Measurements from ENCODE around the gene CEMIP.

CEMIP gene

DNA sequence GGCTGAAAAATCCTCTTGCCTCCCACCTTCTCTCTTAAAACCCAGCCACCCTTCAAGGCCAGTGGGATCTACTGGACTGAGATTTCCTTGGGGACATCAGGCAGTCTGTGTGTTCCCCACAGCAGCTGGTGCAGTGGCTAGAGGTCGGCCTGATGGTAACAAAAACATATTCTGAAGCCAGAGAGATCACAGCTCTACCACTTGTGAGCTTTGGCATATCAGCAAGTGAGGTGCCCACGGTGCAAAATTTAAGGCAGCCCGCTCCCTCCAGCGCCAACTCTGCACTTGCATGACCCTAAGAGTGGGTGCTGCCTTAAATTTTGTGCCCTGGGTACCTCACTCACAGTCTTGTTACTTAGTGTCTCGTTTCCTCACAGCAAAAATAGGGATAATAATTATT is 113.2 kb downstream of the CEMIP start:
- ChIA-PET CTCF (no interaction called here), POLR2A (no interaction called here)
- TF ChIP-seq HDGF (IDR thresholded peaks at IDR 0.05; ENCODE audit: borderline replicate concordance) (no peak), SP1 (IDR thresholded peaks at IDR 0.05) (no peak), CTBP1 (IDR thresholded peaks at IDR 0.05; ENCODE audit: borderline replicate concordance) (no peak), ELF4 (IDR thresholded peaks at IDR 0.05) (no peak), SUZ12 (IDR thresholded peaks at IDR 0.05) (no peak), ARNT (IDR thresholded peaks at IDR 0.05) (no peak), L3MBTL2 (conservative IDR thresholded peaks at IDR 0.05) (no peak), FOXK2 (IDR thresholded peaks at IDR 0.05) (no peak), LEF1 (IDR thresholded peaks at IDR 0.05; ENCODE audit: borderline replicate concordance) (no peak), ZNF384 (IDR thresholded peaks at IDR 0.05) (no peak), FOXA1 (IDR thresholded peaks at IDR 0.05) (no peak), TARDBP (IDR thresholded peaks at IDR 0.05) (no peak), NFRKB (IDR thresholded peaks at IDR 0.05) (no peak), BHLHE40 (IDR thresholded peaks at IDR 0.05; ENCODE audit: borderline replicate concordance) (no peak), FOXM1 (IDR thresholded peaks at IDR 0.05; ENCODE audit: borderline replicate concordance) (no peak)
- TF ChIP-seq, protein P1, sequence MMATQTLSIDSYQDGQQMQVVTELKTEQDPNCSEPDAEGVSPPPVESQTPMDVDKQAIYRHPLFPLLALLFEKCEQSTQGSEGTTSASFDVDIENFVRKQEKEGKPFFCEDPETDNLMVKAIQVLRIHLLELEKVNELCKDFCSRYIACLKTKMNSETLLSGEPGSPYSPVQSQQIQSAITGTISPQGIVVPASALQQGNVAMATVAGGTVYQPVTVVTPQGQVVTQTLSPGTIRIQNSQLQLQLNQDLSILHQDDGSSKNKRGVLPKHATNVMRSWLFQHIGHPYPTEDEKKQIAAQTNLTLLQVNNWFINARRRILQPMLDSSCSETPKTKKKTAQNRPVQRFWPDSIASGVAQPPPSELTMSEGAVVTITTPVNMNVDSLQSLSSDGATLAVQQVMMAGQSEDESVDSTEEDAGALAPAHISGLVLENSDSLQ (IDR thresholded peaks at IDR 0.05) = no peak
- no peak for DNase-seq (ENCODE audit: extremely low spot score)

DNA sequence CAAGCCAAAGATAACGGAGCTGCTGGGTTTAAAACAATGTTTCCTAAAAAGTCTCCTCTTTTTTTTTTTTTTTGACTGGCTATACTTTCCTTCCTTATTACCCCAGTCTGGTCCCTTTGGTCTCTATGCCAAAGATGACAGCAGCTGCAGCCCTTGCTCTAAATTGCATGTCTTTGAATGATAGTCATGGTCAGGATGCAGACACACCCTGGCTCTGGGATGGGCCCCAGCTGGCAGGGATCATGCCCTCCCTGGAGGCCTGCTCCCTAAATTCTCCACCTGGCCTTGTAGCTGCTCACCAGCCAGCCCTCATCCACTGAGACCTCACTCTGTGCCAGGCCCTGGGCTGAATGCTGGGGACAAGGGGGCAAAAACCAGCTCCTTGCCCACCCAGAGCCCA is 114.6 kb downstream of the CEMIP start:
- POLR2A ChIA-PET = no interaction called here
- CTCF ChIA-PET = no interaction called here
- TF ChIP-seq TARDBP (IDR thresholded peaks at IDR 0.05) (no peak), SP1 (IDR thresholded peaks at IDR 0.05) (no peak), HDGF (IDR thresholded peaks at IDR 0.05; ENCODE audit: borderline replicate concordance) (no peak), NFRKB (IDR thresholded peaks at IDR 0.05) (no peak), SUZ12 (IDR thresholded peaks at IDR 0.05) (no peak), BHLHE40 (IDR thresholded peaks at IDR 0.05; ENCODE audit: borderline replicate concordance) (no peak), CTBP1 (IDR thresholded peaks at IDR 0.05; ENCODE audit: borderline replicate concordance) (no peak), L3MBTL2 (conservative IDR thresholded peaks at IDR 0.05) (no peak), ARNT (IDR thresholded peaks at IDR 0.05) (no peak), FOXM1 (IDR thresholded peaks at IDR 0.05; ENCODE audit: borderline replicate concordance) (no peak), FOXK2 (IDR thresholded peaks at IDR 0.05) (no peak)
- TF ChIP-seq, protein P1 (IDR thresholded peaks at IDR 0.05) = no peak
- no peak for DNase-seq (ENCODE audit: extremely low spot score)

DNA sequence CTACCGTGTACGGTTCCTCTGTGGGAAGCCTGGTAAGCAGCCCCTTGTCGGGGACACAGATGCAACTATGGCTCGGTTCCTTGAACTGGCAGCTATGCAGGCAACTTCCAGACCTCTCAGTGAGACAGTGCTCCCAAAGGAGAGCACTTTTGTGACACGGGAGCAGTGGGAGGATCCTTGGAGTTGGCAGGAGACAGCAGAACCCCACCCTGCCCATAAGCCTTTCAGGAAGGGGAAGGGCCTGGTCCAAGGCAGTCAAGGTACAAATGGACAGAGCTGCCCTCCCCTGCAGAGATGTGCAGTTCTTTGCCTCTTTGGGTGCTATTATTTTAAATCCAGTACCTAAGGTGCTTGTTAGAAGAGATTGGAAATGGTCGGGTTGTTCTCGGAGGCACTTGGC is 115.9 kb downstream of the CEMIP start:
- no peak for DNase-seq (ENCODE audit: extremely low spot score)
- no peak for TF ChIP-seq FOXA1 (IDR thresholded peaks at IDR 0.05)
- TF ChIP-seq ARNT (IDR thresholded peaks at IDR 0.05) = no peak
- TF ChIP-seq L3MBTL2 (conservative IDR thresholded peaks at IDR 0.05) = no peak
- TF ChIP-seq FOXM1 (IDR thresholded peaks at IDR 0.05; ENCODE audit: borderline replicate concordance) = no peak
- no peak for TF ChIP-seq NFRKB (IDR thresholded peaks at IDR 0.05)
- no peak for TF ChIP-seq FOXK2 (IDR thresholded peaks at IDR 0.05)
- no peak for TF ChIP-seq SP1 (IDR thresholded peaks at IDR 0.05)
- no peak for TF ChIP-seq BHLHE40 (IDR thresholded peaks at IDR 0.05; ENCODE audit: borderline replicate concordance)
- ChIA-PET POLR2A (no interaction called here), CTCF (no interaction called here)

DNA sequence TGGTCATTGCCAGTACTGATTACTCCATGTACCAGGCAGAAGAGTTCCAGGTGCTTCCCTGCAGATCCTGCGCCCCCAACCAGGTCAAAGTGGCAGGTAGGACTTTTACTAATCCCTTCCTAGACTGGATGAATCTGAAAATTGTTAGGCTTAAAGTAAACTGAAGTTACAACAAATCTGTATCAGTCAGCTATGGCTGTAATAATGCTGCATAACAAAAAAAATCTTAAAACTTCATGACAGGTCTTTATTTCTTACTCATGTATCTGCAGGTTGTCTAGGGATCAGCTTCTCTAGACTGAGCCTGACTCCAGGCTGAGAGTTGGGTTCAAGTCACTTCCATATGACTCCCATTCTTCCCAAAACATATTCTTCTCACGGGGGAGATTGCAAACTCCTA is 116.8 kb downstream of the CEMIP start:
- TF ChIP-seq TARDBP (IDR thresholded peaks at IDR 0.05) (no peak), SUZ12 (IDR thresholded peaks at IDR 0.05) (no peak), ZNF384 (IDR thresholded peaks at IDR 0.05) (no peak), FOXA1 (IDR thresholded peaks at IDR 0.05) (no peak), HDGF (IDR thresholded peaks at IDR 0.05; ENCODE audit: borderline replicate concordance) (no peak), ARNT (IDR thresholded peaks at IDR 0.05) (no peak), BHLHE40 (IDR thresholded peaks at IDR 0.05; ENCODE audit: borderline replicate concordance) (no peak), FOXM1 (IDR thresholded peaks at IDR 0.05; ENCODE audit: borderline replicate concordance) (no peak), NFRKB (IDR thresholded peaks at IDR 0.05) (no peak), FOXK2 (IDR thresholded peaks at IDR 0.05) (no peak), LEF1 (IDR thresholded peaks at IDR 0.05; ENCODE audit: borderline replicate concordance) (no peak)
- no peak for DNase-seq (ENCODE audit: extremely low spot score)
- CTCF ChIA-PET = interaction anchor here (0.6 kb wide), 1 partner anchor 180 kb away, joined by 5 read pairs; no protein-coding TSS in a partner anchor
- POLR2A ChIA-PET = no interaction called here

DNA sequence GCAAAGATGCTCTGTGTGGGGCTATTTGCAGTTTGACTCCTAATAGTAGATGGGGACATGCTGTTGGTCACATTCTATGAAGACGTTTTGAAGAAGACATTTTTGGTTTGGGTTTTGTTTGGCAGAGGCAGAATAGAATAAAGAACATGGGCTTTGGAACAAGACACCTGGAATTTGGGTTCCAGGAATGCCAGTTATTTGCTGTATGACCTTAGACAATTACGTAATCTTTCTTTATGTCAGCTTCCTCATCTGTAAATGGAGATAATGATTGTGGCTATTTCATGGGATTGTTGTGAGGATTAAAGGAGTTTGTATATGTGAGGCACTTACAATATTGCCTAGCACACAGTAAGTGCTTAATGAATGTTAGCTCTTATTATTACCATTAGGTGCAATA is 118.9 kb downstream of the CEMIP start:
- TF ChIP-seq L3MBTL2 (conservative IDR thresholded peaks at IDR 0.05) (no peak), TARDBP (IDR thresholded peaks at IDR 0.05) (no peak)
- ChIA-PET POLR2A (no interaction called here), CTCF (no interaction called here)
- DNase-seq (ENCODE audit: extremely low spot score) = no peak

DNA sequence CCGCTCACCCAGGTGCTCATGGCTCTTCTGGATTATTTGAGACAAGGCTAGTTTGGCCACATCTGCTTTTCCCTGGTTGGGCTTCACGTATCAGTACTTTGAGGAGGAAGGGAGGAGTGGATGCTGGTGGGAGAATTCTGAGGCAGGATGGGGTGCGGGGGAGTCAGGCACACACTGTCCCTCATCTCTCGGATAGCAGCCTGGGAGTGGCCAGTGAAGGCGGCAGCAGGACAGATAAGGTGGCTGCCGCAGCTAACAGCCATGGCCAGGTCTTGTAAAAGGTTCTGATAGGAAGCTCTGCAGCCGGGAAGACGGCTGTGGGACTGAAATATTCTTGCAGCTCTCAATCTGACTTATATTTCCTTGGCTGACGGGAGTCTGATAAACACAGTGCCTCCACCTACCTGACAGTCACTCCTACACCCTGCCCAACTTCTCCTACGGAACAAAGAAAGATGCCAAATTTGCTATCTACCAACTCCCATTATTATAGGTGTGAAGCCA is 123.2 kb downstream of the CEMIP start:
- no peak for TF ChIP-seq TARDBP (IDR thresholded peaks at IDR 0.05)
- TF ChIP-seq FOXK2 (IDR thresholded peaks at IDR 0.05) = no peak
- TF ChIP-seq BHLHE40 (IDR thresholded peaks at IDR 0.05; ENCODE audit: borderline replicate concordance) = no peak
- TF ChIP-seq ARNT (IDR thresholded peaks at IDR 0.05) = no peak
- TF ChIP-seq CTBP1 (IDR thresholded peaks at IDR 0.05; ENCODE audit: borderline replicate concordance) = no peak
- no peak for TF ChIP-seq ELF4 (IDR thresholded peaks at IDR 0.05)
- no peak for TF ChIP-seq NFRKB (IDR thresholded peaks at IDR 0.05)
- TF ChIP-seq, protein P1 (IDR thresholded peaks at IDR 0.05) = no peak
- TF ChIP-seq L3MBTL2 (conservative IDR thresholded peaks at IDR 0.05) = no peak
- TF ChIP-seq SUZ12 (IDR thresholded peaks at IDR 0.05) = no peak
- TF ChIP-seq FOXA1 (IDR thresholded peaks at IDR 0.05) = no peak
- no peak for TF ChIP-seq LEF1 (IDR thresholded peaks at IDR 0.05; ENCODE audit: borderline replicate concordance)
- TF ChIP-seq ZNF384 (IDR thresholded peaks at IDR 0.05) = no peak
- TF ChIP-seq SP1 (IDR thresholded peaks at IDR 0.05) = no peak
- TF ChIP-seq FOXM1 (IDR thresholded peaks at IDR 0.05; ENCODE audit: borderline replicate concordance) = no peak
- TF ChIP-seq HDGF (IDR thresholded peaks at IDR 0.05; ENCODE audit: borderline replicate concordance) = no peak
- DNase-seq (ENCODE audit: extremely low spot score) = no peak
- ChIA-PET POLR2A (no interaction called here), CTCF (no interaction called here)
